Activated CD4-positive, alpha-beta T cell treated with anti-CD3 and anti-CD28 coated beads for 36 hours (primary cell): ENCODE results near the gene NCKAP1. TPM values are rescaled to one million over a fixed set of nuclear protein-coding genes. Genes with fewer than 3 reads are reported as not detected.

Source experiments
- ATAC-seq: fragments of 200-7000 bp; cut with Tn5 transposase; one replicate; pipeline ENCODE4 v1.10.0; 2021; ENCODE audit warnings: mild to moderate bottlenecking, moderate library complexity
- CTCF ChIA-PET: fragments of 350-600 bp; sonication (Branson Sonifier 250); formaldehyde crosslinking; loops from one replicate; lab custom pipeline; 2021; ENCODE audit warnings: antibody characterized with exemption; lab: Charles Lee
- POLR2A ChIA-PET: fragments of 350-600 bp; sonication (Branson Sonifier 250); formaldehyde crosslinking; loops from one replicate; lab custom pipeline; 2021; ENCODE audit warnings: antibody characterized with exemption, inconsistent platforms; lab: Charles Lee
- DNase-seq: peaks from one replicate; pipeline ENCODE4 v3.0.0-alpha.2; 2020
- H3K27ac Mint-ChIP-seq: one replicate; pipeline ENCODE4 v1.8.0; 2021; ENCODE audit warnings: mixed read lengths
- H3K27me3 Mint-ChIP-seq: one replicate; pipeline ENCODE4 v1.8.0; 2021; ENCODE audit warnings: mixed read lengths
- H3K36me3 Mint-ChIP-seq: one replicate; pipeline ENCODE4 v1.8.0; 2021; ENCODE audit warnings: low read depth, mixed read lengths
- H3K4me1 Mint-ChIP-seq: one replicate; pipeline ENCODE4 v1.8.0; 2021; ENCODE audit warnings: mixed read lengths
- H3K4me3 Mint-ChIP-seq: one replicate; pipeline ENCODE4 v1.8.0; 2021; ENCODE audit warnings: mild to moderate bottlenecking, moderate library complexity, mixed read lengths
- H3K9me3 Mint-ChIP-seq: one replicate; pipeline ENCODE4 v1.8.0; 2021; ENCODE audit warnings: low read depth, mixed read lengths
- intact Hi-C, 2 experiments: fragments of 100-400 bp; cut with DNase I in 1 of 2; cut with micrococcal nuclease in 1 of 2; formaldehyde crosslinking; loops; one replicate each; pipeline versions ENCODE4 v1.14.2 to v1.15.1; 2022 to 2024; cut with DNase I, micrococcal nuclease
- total RNA-seq, 2 experiments: library from RNA; stranded (reverse); gene quantifications; one replicate each; pipeline ENCODE4 v1.2.3, GENCODE V29; 2021

Gene NCKAP1
- total RNA-seq, 2 experiments from 2014 or later, result 9.1 to 11.7 TPM

- intact Hi-C loops, result no loop called here
- no peak within 1 kb of the TSS for H3K27ac Mint-ChIP-seq
- H3K27me3 Mint-ChIP-seq, result peaks cover 57% of the 10 kb centered on the region
- DNase-seq, result peak; percentile 25
- peaks cover 15% of the 10 kb centered on the region for H3K4me1 Mint-ChIP-seq
- peak within 1 kb of the TSS; percentile 47 for H3K4me3 Mint-ChIP-seq
- H3K9me3 Mint-ChIP-seq, result no peaks in the 10 kb centered on the region
- CTCF ChIA-PET, result interaction anchor here (1.2 kb wide), 1 partner anchor 14 kb away, joined by 4 read pairs; no protein-coding TSS in a partner anchor
- no peaks in the 10 kb centered on the region for H3K36me3 Mint-ChIP-seq
- peak; percentile 55 for ATAC-seq
- POLR2A ChIA-PET, result interaction anchor here (0.7 kb wide), 1 partner anchor 25 kb away, joined by 3 read pairs; no protein-coding TSS in a partner anchor
Observed at GRCh38 chr2:182866461-182867406, 171.5 kb downstream of the NCKAP1 start, which contains the start of gene FRZB. Gene FRZB, minus strand, starts transcription at chr2:182866637. Its CDS starts 85 bp downstream, at chr2:182866552.

- Mint-ChIP-seq H3K27me3 (peaks cover 57% of the 10 kb centered on the region), H3K27ac (no peak overlapping the region), H3K4me1 (peaks cover 15% of the 10 kb centered on the region), H3K36me3 (no peaks in the 10 kb centered on the region), H3K9me3 (no peaks in the 10 kb centered on the region), H3K4me3 (no peak overlapping the region)
- ATAC-seq, result no peak
- intact Hi-C loops, result no loop called here
- peak; percentile 12 for DNase-seq
- POLR2A ChIA-PET, result no interaction called here
- CTCF ChIA-PET, result no interaction called here
Observed at GRCh38 chr2:182866095-182866460, 172.2 kb downstream of the NCKAP1 start.

- no peak overlapping the region for H3K27ac Mint-ChIP-seq
- peaks cover 15% of the 10 kb centered on the region for H3K4me1 Mint-ChIP-seq
- H3K9me3 Mint-ChIP-seq, result no peaks in the 10 kb centered on the region
- ATAC-seq (no peak), DNase-seq (no peak)
- ChIA-PET CTCF (no interaction called here), POLR2A (no interaction called here)
- no peaks in the 10 kb centered on the region for H3K36me3 Mint-ChIP-seq
- H3K4me3 Mint-ChIP-seq, result no peak overlapping the region
- peaks cover 56% of the 10 kb centered on the region for H3K27me3 Mint-ChIP-seq
- intact Hi-C loops, result no loop called here
Observed at GRCh38 chr2:182864949-182865570, 173.2 kb downstream of the NCKAP1 start.

GRCh38 chr2:182863642-182864041 lies 174.6 kb downstream of the NCKAP1 start:
- no peak overlapping the region for H3K4me3 Mint-ChIP-seq
- POLR2A ChIA-PET, result no interaction called here

GRCh38 chr2:182862091-182862490 lies 176.2 kb downstream of the NCKAP1 start:
- Mint-ChIP-seq H3K27me3 (peaks cover 43% of the 10 kb centered on the region), H3K9me3 (no peaks in the 10 kb centered on the region), H3K4me3 (no peak overlapping the region), H3K36me3 (no peaks in the 10 kb centered on the region), H3K4me1 (peaks cover 12% of the 10 kb centered on the region), H3K27ac (no peak overlapping the region)
- POLR2A ChIA-PET, result no interaction called here
- CTCF ChIA-PET, result no interaction called here
- DNase-seq (no peak), ATAC-seq (no peak)
- intact Hi-C loops, result no loop called here

More at GRCh38 chr2:182863642-182864041, 174.6 kb downstream of the NCKAP1 start:
- CTCF ChIA-PET, result interaction anchor here (1.6 kb wide), 1 partner anchor 23 kb away, joined by 5 read pairs; no protein-coding TSS in a partner anchor
- H3K9me3 Mint-ChIP-seq, result no peaks in the 10 kb centered on the region
- intact Hi-C loops, result no loop called here
- H3K4me1 Mint-ChIP-seq, result peaks cover 15% of the 10 kb centered on the region
- H3K27me3 Mint-ChIP-seq, result peaks cover 52% of the 10 kb centered on the region
- DNase-seq (no peak), ATAC-seq (no peak)
- H3K27ac Mint-ChIP-seq, result no peak overlapping the region
- H3K36me3 Mint-ChIP-seq, result no peaks in the 10 kb centered on the region

GRCh38 chr2:182860858-182861257 lies 177.4 kb downstream of the NCKAP1 start:
- ChIA-PET POLR2A (no interaction called here), CTCF (no interaction called here)
- H3K4me1 Mint-ChIP-seq, result peaks cover 4% of the 10 kb centered on the region
- no peak overlapping the region for H3K27ac Mint-ChIP-seq
- H3K36me3 Mint-ChIP-seq, result no peaks in the 10 kb centered on the region
- H3K4me3 Mint-ChIP-seq, result no peak overlapping the region
- intact Hi-C loops, result no loop called here
- DNase-seq, result no peak
- no peak for ATAC-seq
- no peaks in the 10 kb centered on the region for H3K9me3 Mint-ChIP-seq
- H3K27me3 Mint-ChIP-seq, result peaks cover 40% of the 10 kb centered on the region

Other genes with a start within 250 kb of the NCKAP1 start
- not detected for gene FRZB, start 171.8 kb downstream of the NCKAP1 start, total RNA-seq
- 1 to 10 TPM; 4.0 to 4.2 TPM for gene DUSP19, start 40.3 kb upstream of the NCKAP1 start, total RNA-seq
- 10 to 100 TPM; 36.0 to 50.5 TPM for gene NUP35, start 86.0 kb upstream of the NCKAP1 start, total RNA-seq